Measurements from ENCODE around the gene BIVM.

DNA sequence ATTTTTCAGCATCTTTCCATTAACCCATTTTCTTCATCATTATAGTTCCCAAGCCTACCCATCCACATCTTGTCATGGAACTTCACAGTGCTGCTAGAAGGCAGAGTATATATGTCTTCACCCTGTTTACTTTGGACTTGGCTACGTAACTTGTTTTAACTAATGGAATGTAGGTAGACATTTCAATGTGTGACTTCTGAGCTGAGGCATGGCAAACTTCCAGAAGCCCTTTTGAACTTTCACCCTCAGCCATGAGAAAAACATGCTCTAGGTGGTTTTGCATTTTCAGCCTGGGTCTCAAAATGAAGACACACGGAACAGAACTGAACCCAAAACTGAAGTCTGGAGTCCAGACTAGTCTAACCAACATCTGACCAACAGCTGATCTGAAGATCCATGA is 28.5 kb upstream of the BIVM start:
- TF ChIP-seq, protein P1, sequence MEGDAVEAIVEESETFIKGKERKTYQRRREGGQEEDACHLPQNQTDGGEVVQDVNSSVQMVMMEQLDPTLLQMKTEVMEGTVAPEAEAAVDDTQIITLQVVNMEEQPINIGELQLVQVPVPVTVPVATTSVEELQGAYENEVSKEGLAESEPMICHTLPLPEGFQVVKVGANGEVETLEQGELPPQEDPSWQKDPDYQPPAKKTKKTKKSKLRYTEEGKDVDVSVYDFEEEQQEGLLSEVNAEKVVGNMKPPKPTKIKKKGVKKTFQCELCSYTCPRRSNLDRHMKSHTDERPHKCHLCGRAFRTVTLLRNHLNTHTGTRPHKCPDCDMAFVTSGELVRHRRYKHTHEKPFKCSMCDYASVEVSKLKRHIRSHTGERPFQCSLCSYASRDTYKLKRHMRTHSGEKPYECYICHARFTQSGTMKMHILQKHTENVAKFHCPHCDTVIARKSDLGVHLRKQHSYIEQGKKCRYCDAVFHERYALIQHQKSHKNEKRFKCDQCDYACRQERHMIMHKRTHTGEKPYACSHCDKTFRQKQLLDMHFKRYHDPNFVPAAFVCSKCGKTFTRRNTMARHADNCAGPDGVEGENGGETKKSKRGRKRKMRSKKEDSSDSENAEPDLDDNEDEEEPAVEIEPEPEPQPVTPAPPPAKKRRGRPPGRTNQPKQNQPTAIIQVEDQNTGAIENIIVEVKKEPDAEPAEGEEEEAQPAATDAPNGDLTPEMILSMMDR (conservative IDR thresholded peaks at IDR 0.05; ENCODE audit: low read length) = no peak
- TF ChIP-seq EZH2phosphoT487 (IDR thresholded peaks at IDR 0.05; ENCODE audit: borderline replicate concordance) = no peak

All from Loucy (cell line).